Gastroesophageal sphincter (tissue), 4 donors: ENCODE results near the gene CCDC33. TPM values are rescaled to one million over a fixed set of nuclear protein-coding genes. Genes with fewer than 3 reads are reported as not detected.

ENCODE experiments used
- ATAC-seq: fragments of 150-250 bp; one replicate; pipeline ENCODE4 v1.9.1; 2016; ENCODE audit warnings: mild to moderate bottlenecking, moderate library complexity
- H3K27ac ChIP-seq, 4 donors: fragments of 200-600 bp; sonication (generic) in 3 of 4; 1 replicate in 3 of 4; 2 replicates in 1 of 4; pipeline ENCODE4 v1.5.1; 2016 to 2019
- H3K27me3 ChIP-seq: fragments of 200-600 bp; sonication (generic); one replicate; pipeline ENCODE4 v1.5.1; 2019
- H3K36me3 ChIP-seq, 2 donors: fragments of 200-600 bp; sonication (generic); one replicate each; pipeline ENCODE4 v1.5.1; 2019; ENCODE audit warnings: control low read depth in 1 of 2
- H3K4me1 ChIP-seq, 3 donors: fragments of 200-600 bp; sonication (generic); 1 replicate in 2 of 3; 2 replicates in 1 of 3; pipeline ENCODE4 v1.5.1; 2016 to 2019; ENCODE audit warnings: control low read depth in 2 of 3
- H3K4me3 ChIP-seq, 2 donors: fragments of 200-600 bp; sonication (generic); one replicate each; pipeline ENCODE4 v1.5.1; 2019; ENCODE audit warnings: mild to moderate bottlenecking in 1 of 2, moderate library complexity in 1 of 2
- H3K9me3 ChIP-seq, 3 donors: fragments of 200-600 bp; sonication (generic); one replicate each; pipeline ENCODE4 v1.5.1; 2017 to 2019; ENCODE audit warnings: control low read depth in 2 of 3
- CTCF ChIP-seq, 4 experiments: fragments of 200-600 bp in 2 of 4; fragments of 450-650 bp in 2 of 4; sonication (generic) in 1 of 4; IDR thresholded peaks; one replicate each; pipeline ENCODE4 v1.5.1; 2017 to 2019; ENCODE audit warnings: antibody characterized with exemption in 4 of 4, mild to moderate bottlenecking in 2 of 4, moderate library complexity in 2 of 4
- EP300 ChIP-seq: sonication (generic); formaldehyde crosslinking; IDR thresholded peaks from one replicate; pipeline ENCODE4 v1.6.1; 2017; ENCODE audit warnings: antibody characterized with exemption, mild to moderate bottlenecking
- POLR2A ChIP-seq, 2 donors: fragments of 450-650 bp; IDR thresholded peaks; one replicate each; pipeline ENCODE4 v1.6.1; 2017; ENCODE audit warnings: antibody characterized with exemption in 2 of 2, mild to moderate bottlenecking in 2 of 2, moderate library complexity in 1 of 2
- POLR2AphosphoS5 ChIP-seq: sonication (generic); formaldehyde crosslinking; IDR thresholded peaks from one replicate; pipeline ENCODE4 v1.6.1; 2017; ENCODE audit warnings: antibody characterized with exemption
- WGBS, 2 donors: methylation state at CpG; one replicate each; pipeline ENCODE4 v1.1.5; 2018; ENCODE audit warnings: low coverage in 1 of 2; 5-methylcytosine and 5-hydroxymethylcytosine counted together
- total RNA-seq, 4 donors: library from RNA; depleted of rRNA; stranded (reverse); fragments of >200 nt; gene quantifications; one replicate each; pipeline ENCODE4 v1.1.0, GENCODE V29; 2016

CCDC33 gene
- total RNA-seq, 4 donors from 2014 or later, result not detected

- H3K27ac ChIP-seq, result no peak overlapping the region
- 50 to 100% methylated on average over 1 of the region's 2 CpGs for WGBS, 2 donors
- peaks cover 21% of the 10 kb centered on the region for H3K27me3 ChIP-seq
- H3K36me3 ChIP-seq, result no peaks in the 10 kb centered on the region
- ATAC-seq, result no peak
- H3K4me3 ChIP-seq, result no peak overlapping the region
- peaks cover 0 to 24% (median 0%) of the 10 kb centered on the region in 3 donors for H3K4me1 ChIP-seq
- no peak for TF ChIP-seq CTCF (IDR thresholded peaks at IDR 0.05)
- no peak for TF ChIP-seq POLR2AphosphoS5
- TF ChIP-seq EP300, result no peak
- no peak for TF ChIP-seq POLR2A (IDR thresholded peaks at IDR 0.05)
- no peaks in the 10 kb centered on the region for H3K9me3 ChIP-seq
These were observed 145.0 kb downstream of the CCDC33 start for GRCh38 chr15:74381190-74381453.

- 75 to 92% methylated on average over 2 to 4 of the region's 5 CpGs for WGBS, 2 donors
These were observed 145.4 kb downstream of the CCDC33 start for GRCh38 chr15:74381481-74381880.

GRCh38 chr15:74382004-74382816 lies 146.1 kb downstream of the CCDC33 start:
- TF ChIP-seq CTCF (IDR thresholded peaks at IDR 0.05) (peak in 3 of 4 experiments; percentile 80 to 91 (median 88)), POLR2AphosphoS5 (no peak), POLR2A (IDR thresholded peaks at IDR 0.05) (no peak)
- Histone ChIP-seq H3K36me3 (no peaks in the 10 kb centered on the region), H3K4me1 (peaks cover 0 to 25% (median 0%) of the 10 kb centered on the region in 3 donors), H3K4me3 (no peak overlapping the region), H3K27ac (no peak overlapping the region), H3K27me3 (peaks cover 17% of the 10 kb centered on the region), H3K9me3 (no peaks in the 10 kb centered on the region)
- ATAC-seq, result peak; percentile 77
- 0 to 40% methylated on average over 1 to 5 of the region's 13 CpGs for WGBS, 2 donors

More at GRCh38 chr15:74381481-74381880, 145.4 kb downstream of the CCDC33 start:
- no peaks in the 10 kb centered on the region for H3K9me3 ChIP-seq
- no peak for ATAC-seq
- H3K4me3 ChIP-seq, result no peak overlapping the region
- TF ChIP-seq POLR2A (IDR thresholded peaks at IDR 0.05), result no peak
- TF ChIP-seq CTCF (IDR thresholded peaks at IDR 0.05), result no peak
- no peak for TF ChIP-seq EP300
- no peak for TF ChIP-seq POLR2AphosphoS5
- no peaks in the 10 kb centered on the region for H3K36me3 ChIP-seq
- peaks cover 0 to 25% (median 0%) of the 10 kb centered on the region in 3 donors for H3K4me1 ChIP-seq
- peaks cover 21% of the 10 kb centered on the region for H3K27me3 ChIP-seq
- H3K27ac ChIP-seq, result no peak overlapping the region

GRCh38 chr15:74383286-74383685 lies 147.2 kb downstream of the CCDC33 start:
- peaks cover 17% of the 10 kb centered on the region for H3K27me3 ChIP-seq
- no peaks in the 10 kb centered on the region for H3K36me3 ChIP-seq
- no peak overlapping the region for H3K27ac ChIP-seq

More at GRCh38 chr15:74383286-74383685, 147.2 kb downstream of the CCDC33 start:
- no peak for ATAC-seq
- no peak overlapping the region for H3K4me3 ChIP-seq
- no peaks in the 10 kb centered on the region for H3K9me3 ChIP-seq
- TF ChIP-seq CTCF (IDR thresholded peaks at IDR 0.05), result no peak
- H3K4me1 ChIP-seq, result peaks cover 0 to 25% (median 0%) of the 10 kb centered on the region in 3 donors
- WGBS, 2 donors, result 92% methylated on average over 2 of the region's 4 CpGs; no CpG with 5 or more reads in 1 of the 2 donors
